Measurements from ENCODE around the gene CHAT. TPM values are rescaled to one million over a fixed set of nuclear protein-coding genes. Genes with fewer than 3 reads are reported as not detected.

The CHAT gene
- total RNA-seq, 1 donor, result not detected

GRCh38 chr10:49596836-49597235 is 17.0 kb upstream of the CHAT start:
- no peak for DNase-seq (ENCODE audit: low read depth in 2 of 3, low spot score in 2 of 3)

GRCh38 chr10:49597426-49598163 is 16.2 kb upstream of the CHAT start:
- no peak for DNase-seq (ENCODE audit: low read depth in 2 of 3, low spot score in 2 of 3)

- no peak for DNase-seq (ENCODE audit: low read depth in 2 of 3, low spot score in 2 of 3)
Measured at GRCh38 chr10:49598164-49598856, 15.5 kb upstream of the CHAT start.

- DNase-seq (ENCODE audit: low read depth in 2 of 3, low spot score in 2 of 3), result no peak
Measured at GRCh38 chr10:49598986-49599385, 14.9 kb upstream of the CHAT start.

GRCh38 chr10:49599546-49599945 is 14.3 kb upstream of the CHAT start:
- no peak for DNase-seq (ENCODE audit: low read depth in 2 of 3, low spot score in 2 of 3)

- DNase-seq (ENCODE audit: low read depth in 2 of 3, low spot score in 2 of 3), result no peak
Measured at GRCh38 chr10:49600046-49600445, 13.8 kb upstream of the CHAT start.

- DNase-seq (ENCODE audit: low read depth in 2 of 3, low spot score in 2 of 3), result no peak
Measured at GRCh38 chr10:49600781-49601400, 12.9 kb upstream of the CHAT start.

GRCh38 chr10:49601857-49602256 is 12.0 kb upstream of the CHAT start:
- no peak for DNase-seq (ENCODE audit: low read depth in 2 of 3, low spot score in 2 of 3)

- no peak for DNase-seq (ENCODE audit: low read depth in 2 of 3, low spot score in 2 of 3)
Measured at GRCh38 chr10:49602380-49603023, 11.3 kb upstream of the CHAT start.

- no peak for DNase-seq (ENCODE audit: low read depth in 2 of 3, low spot score in 2 of 3)
Measured at GRCh38 chr10:49605216-49605938, 8.5 kb upstream of the CHAT start.

- no peak for DNase-seq (ENCODE audit: low read depth in 2 of 3, low spot score in 2 of 3)
Measured at GRCh38 chr10:49605939-49606509, 7.8 kb upstream of the CHAT start.

GRCh38 chr10:49606981-49607535 is 6.8 kb upstream of the CHAT start:
- DNase-seq (ENCODE audit: low read depth in 2 of 3, low spot score in 2 of 3), result peak in 2 of 3 donors; percentile 81 to 86

- DNase-seq (ENCODE audit: low read depth in 2 of 3, low spot score in 2 of 3), result no peak
Measured at GRCh38 chr10:49608166-49609005, 5.5 kb upstream of the CHAT start.

GRCh38 chr10:49609006-49609282 is 4.9 kb upstream of the CHAT start:
- no peak for DNase-seq (ENCODE audit: low read depth in 2 of 3, low spot score in 2 of 3)

GRCh38 chr10:49609283-49610113 is 4.3 kb upstream of the CHAT start:
- DNase-seq (ENCODE audit: low read depth in 2 of 3, low spot score in 2 of 3), result no peak

- no peak for DNase-seq (ENCODE audit: low read depth in 2 of 3, low spot score in 2 of 3)
Measured at GRCh38 chr10:49610114-49610457, 3.8 kb upstream of the CHAT start, which contains the start of gene SLC18A3. Gene SLC18A3, plus strand, starts transcription at chr10:49610310. Its CDS starts 431 bp downstream, at chr10:49610741.

GRCh38 chr10:49610458-49611165 is 3.2 kb upstream of the CHAT start:
- no peak for DNase-seq (ENCODE audit: low read depth in 2 of 3, low spot score in 2 of 3)
